Testis (tissue), 3 donors: ENCODE results near the gene DHRS4L2. TPM values are rescaled to one million over a fixed set of nuclear protein-coding genes. Genes with fewer than 3 reads are reported as not detected.
"Not testable (repeated sequence)": the region's sequence is repeated elsewhere in the genome, so short reads cannot be mapped to it uniquely, and the experiment has no call there.

ENCODE experiments used
- DNase-seq: peaks from one replicate; pipeline ENCODE4 v3.0.0-alpha.2; 2019
- H3K27ac ChIP-seq, 2 donors: fragments of 200-600 bp; sonication (generic); one replicate each; pipeline ENCODE4 v1.5.1; 2019
- H3K27me3 ChIP-seq: fragments of 200-600 bp; sonication (generic); one replicate; pipeline ENCODE4 v1.5.1; 2019
- H3K36me3 ChIP-seq: fragments of 200-600 bp; sonication (generic); one replicate; pipeline ENCODE4 v1.5.1; 2017; ENCODE audit warnings: low read depth; ENCODE audit errors: missing control alignments
- H3K4me1 ChIP-seq: fragments of 200-600 bp; sonication (generic); one replicate; pipeline ENCODE4 v1.5.1; 2019
- H3K4me3 ChIP-seq, 2 donors: fragments of 200-600 bp; sonication (generic); one replicate each; pipeline ENCODE4 v1.5.1; 2017 to 2019
- H3K9me3 ChIP-seq: fragments of 200-600 bp; sonication (generic); one replicate; pipeline ENCODE4 v1.5.1; 2017
- CTCF ChIP-seq, 3 experiments: fragments of 450-650 bp in 2 of 3; fragments of 200-600 bp in 1 of 3; sonication (generic) in 1 of 3; IDR thresholded peaks; one replicate each; pipeline ENCODE4 v1.5.1; 2016 to 2019; ENCODE audit warnings: antibody characterized with exemption in 3 of 3, mild to moderate bottlenecking in 2 of 3, moderate library complexity in 1 of 3
- POLR2A ChIP-seq: fragments of 450-650 bp; IDR thresholded peaks from one replicate; pipeline ENCODE4 v1.6.1; 2017; ENCODE audit warnings: antibody characterized with exemption, mild to moderate bottlenecking, moderate library complexity
- WGBS, 2 donors: methylation state at CpG; one replicate each; pipeline ENCODE4 v1.1.5; 2018; 5-methylcytosine and 5-hydroxymethylcytosine counted together
- intact Hi-C: fragments of 100-400 bp; cut with DNase I; formaldehyde crosslinking; loops from one replicate; pipeline ENCODE4 v1.15.1; 2023; ENCODE audit warnings: low total_unique reads
- polyA plus RNA-seq: library from polyadenylated mRNA; stranded (reverse); fragments of 350-450 nt; fragmentation: Illumina TruSeq; extraction: RNeasy Lipid Tissue Mini Kit (QIAGEN cat#74804); gene quantifications from one replicate; pipeline ENCODE4 v1.2.3, GENCODE V29; 2014; ENCODE audit warnings: low read depth, low replicate concordance; ENCODE audit not compliant: insufficient read depth
- total RNA-seq, 2 donors: library from RNA; depleted of rRNA; stranded (reverse); fragments of >200 nt; gene quantifications; one replicate each; pipeline ENCODE4 v1.2.3, GENCODE V29; 2016

The DHRS4L2 gene
- total and polyA plus RNA-seq, 3 donors from 2014 or later = 15.7 to 23.4 (median 22.4) TPM

DNA sequence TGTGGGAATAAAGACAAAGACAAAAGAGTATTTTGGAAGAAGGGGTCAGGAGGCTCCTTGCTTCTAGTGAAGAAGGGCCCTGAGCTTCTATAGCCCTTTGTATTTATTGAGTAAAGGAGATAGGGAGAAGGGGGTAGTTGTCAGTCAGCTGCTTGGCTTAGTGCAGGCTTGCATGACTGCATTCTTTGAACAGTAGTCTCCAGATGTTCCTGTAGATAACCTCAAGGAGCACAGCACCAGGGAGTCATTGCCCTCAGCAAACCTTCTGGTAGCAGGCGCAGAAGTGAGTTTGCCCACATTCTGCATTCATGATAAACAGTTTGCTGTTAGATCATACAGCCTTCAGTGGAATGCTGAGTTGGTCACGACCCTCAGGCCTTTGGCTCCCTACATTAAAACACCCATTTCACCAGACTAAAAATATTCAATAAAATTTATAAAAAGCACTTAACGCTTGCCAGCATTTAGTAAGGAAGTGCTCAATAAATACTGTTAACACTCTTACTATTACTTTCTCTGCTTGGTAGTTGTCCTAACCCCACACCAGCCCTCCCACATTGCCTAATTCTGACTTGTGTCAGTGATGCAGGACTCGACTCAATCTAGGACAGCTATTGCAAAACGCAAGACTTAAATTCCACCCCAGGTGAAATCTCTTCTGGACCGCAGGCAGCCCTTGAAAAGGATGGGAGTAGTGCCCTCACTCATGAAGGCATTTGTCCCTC, 38.2 kb upstream of the DHRS4L2 start:
- Histone ChIP-seq H3K27ac (no peak overlapping the region), H3K4me1 (peaks cover 14% of the 10 kb centered on the region), H3K27me3 (no peaks in the 10 kb centered on the region), H3K36me3 (no peaks in the 10 kb centered on the region), H3K9me3 (no peaks in the 10 kb centered on the region), H3K4me3 (no peak overlapping the region)
- no peak for DNase-seq
- intact Hi-C loops = no loop called here
- TF ChIP-seq CTCF (IDR thresholded peaks at IDR 0.05) = no peak
- TF ChIP-seq POLR2A = no peak
- WGBS, 2 donors = 79 to 88% methylated on average over 6 of the region's 6 CpGs

- DNase-seq, H3K27me3 ChIP-seq, intact Hi-C loops: not testable (repeated sequence)
Measured at GRCh38 chr14:23951136-23951466, 37.6 kb upstream of the DHRS4L2 start.

DNA sequence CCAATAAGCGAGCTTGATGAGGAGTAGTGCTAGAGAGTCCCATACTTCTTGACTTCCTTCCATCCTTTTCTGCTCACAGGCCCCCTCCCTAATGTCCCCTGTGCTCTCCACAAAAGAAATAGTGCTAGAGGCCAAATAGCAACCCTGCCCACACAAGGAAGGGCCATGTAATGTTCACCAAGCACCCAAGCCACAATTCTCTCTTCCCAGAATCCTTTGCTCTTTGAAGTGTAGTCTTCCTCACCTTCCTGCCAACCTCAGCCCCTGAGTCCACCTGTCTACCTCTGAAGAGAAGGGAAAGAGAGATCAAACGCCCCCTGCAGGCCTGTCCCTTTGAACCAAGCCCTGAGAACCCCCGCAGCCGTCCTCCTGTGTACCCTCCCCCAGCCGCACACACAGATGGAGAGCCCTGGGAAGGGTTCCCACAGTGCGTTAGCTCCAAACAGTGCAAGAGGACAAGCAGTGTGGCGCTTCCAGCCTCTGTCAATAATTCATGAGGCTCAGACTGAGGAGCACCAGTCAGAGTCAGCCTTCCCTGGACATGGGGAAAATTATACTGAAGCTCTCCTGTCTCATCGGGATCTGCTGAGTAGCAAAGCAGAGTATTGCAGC, 37.0 kb upstream of the DHRS4L2 start:
- Histone ChIP-seq H3K36me3 (no peaks in the 10 kb centered on the region), H3K27ac (peak overlapping the region in 1 of 2 donors; percentile 45), H3K4me3 (no peak overlapping the region), H3K4me1 (peaks cover 14% of the 10 kb centered on the region), H3K9me3 (no peaks in the 10 kb centered on the region), H3K27me3 (no peaks in the 10 kb centered on the region)
- intact Hi-C loops = no loop called here
- DNase-seq = peak; percentile 53
- WGBS, 2 donors = 46 to 54% methylated on average over 8 of the region's 8 CpGs
- TF ChIP-seq POLR2A (no peak), CTCF (IDR thresholded peaks at IDR 0.05) (no peak)

More at GRCh38 chr14:23951136-23951466, 37.6 kb upstream of the DHRS4L2 start:
- H3K27ac ChIP-seq, H3K9me3 ChIP-seq, H3K36me3 ChIP-seq, H3K4me3 ChIP-seq: not testable (repeated sequence)
- H3K4me1 ChIP-seq = peaks cover 14% of the 10 kb centered on the region
- WGBS, 2 donors = 56 to 85% methylated on average over 3 of the region's 3 CpGs

DNA sequence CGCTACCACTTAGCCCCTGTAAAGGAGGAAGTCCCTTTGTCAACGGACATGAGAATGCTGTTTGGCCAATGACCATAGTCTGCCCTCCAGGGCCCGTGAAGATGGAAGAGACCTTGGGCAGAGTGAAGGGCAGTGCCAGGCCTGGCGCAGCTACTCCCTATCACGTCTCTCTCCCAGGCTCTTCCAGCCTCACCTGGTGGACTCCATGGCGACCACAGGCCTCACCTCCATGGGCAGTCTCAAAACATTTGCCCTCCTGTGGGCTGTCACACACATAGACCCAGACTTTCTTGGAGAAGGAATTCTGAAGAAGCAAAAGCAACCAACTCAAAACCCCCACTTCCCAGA, 35.6 kb upstream of the DHRS4L2 start:
- peak overlapping the region; percentile 74 to 75 for H3K4me3 ChIP-seq
- peak overlapping the region; percentile 77 to 84 for H3K27ac ChIP-seq
- H3K9me3 ChIP-seq, H3K36me3 ChIP-seq, DNase-seq, intact Hi-C loops, H3K27me3 ChIP-seq: not testable (repeated sequence)
- 19 to 38% methylated on average over 3 to 6 of the region's 6 CpGs for WGBS, 2 donors
- peaks cover 14% of the 10 kb centered on the region for H3K4me1 ChIP-seq

DNA sequence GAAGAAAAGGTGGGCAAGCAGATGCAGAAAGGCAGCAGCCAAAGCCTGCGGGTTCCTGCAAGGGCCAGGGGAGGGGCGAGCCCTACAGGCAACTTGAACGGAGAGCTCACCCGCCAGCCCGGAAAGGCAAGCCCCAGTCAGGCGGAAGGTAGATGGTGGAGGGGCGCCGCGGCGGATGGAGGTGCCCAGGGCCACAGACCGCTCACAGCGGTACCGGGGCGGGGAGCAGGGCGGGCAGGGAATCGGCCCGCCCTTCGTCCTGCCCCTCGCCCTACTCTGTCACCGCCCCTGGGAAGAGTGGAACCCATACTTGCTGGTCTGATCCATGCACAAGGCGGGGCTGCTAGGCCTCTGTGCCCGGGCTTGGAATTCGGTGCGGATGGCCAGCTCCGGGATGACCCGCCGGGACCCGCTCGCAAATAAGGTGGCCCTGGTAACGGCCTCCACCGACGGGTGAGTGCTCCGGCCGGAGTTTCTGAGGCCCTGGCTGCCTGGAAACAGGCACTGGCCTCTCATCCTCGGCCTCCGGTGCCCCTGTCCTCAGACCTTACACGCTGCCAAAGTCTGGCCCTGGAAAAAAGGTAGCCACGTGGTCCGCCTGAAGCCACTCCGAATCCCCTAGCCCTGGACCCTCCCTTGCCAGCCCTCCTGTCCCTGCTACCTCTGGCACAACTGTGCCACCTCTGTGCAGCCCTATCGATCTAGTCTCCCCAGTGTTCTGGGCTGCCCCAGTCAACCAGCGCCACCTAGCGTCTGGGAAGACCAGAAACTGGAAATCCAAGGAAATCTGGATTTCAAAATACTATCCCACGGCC, 35.1 kb upstream of the DHRS4L2 start, which contains the start of gene DHRS4:
TSS of gene DHRS4 (plus strand) at position 307 of the 815 bp plus-strand sequence. CDS start at position 326, 19 bp downstream.
- no peaks in the 10 kb centered on the region for H3K27me3 ChIP-seq
- peak within 1 kb of the TSS; percentile 74 to 75 for H3K4me3 ChIP-seq
- H3K9me3 ChIP-seq = no peaks in the 10 kb centered on the region
- H3K4me1 ChIP-seq = peaks cover 14% of the 10 kb centered on the region
- H3K36me3 ChIP-seq = no peaks in the 10 kb centered on the region
- peak within 1 kb of the TSS; percentile 77 to 84 for H3K27ac ChIP-seq
- peak; percentile 88 for DNase-seq
- WGBS, 2 donors = 1% methylated on average over 29 to 41 of the region's 44 CpGs
- TF ChIP-seq POLR2A = no peak
- peak; percentile 70 to 92 (median 80) for TF ChIP-seq CTCF (IDR thresholded peaks at IDR 0.05)
- intact Hi-C loops = no loop called here

DNA sequence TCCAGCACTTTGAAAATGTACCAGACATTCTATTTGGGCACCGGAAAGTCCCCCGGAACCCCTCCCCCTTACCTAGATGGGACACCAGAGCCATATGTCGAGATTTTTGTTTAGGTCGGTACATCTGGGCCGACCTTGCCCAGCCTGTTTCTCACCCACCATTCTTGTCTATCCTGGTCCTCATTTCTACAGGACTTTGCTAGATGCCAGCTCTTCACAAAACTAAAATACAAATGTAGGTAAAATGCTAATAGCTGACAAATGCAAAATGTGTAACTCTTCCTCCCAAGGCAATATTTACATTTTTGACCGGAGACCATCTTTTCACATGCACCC, 34.5 kb upstream of the DHRS4L2 start:
- H3K27me3 ChIP-seq, DNase-seq, H3K9me3 ChIP-seq, intact Hi-C loops, H3K36me3 ChIP-seq: not testable (repeated sequence)
- Histone ChIP-seq H3K27ac (peak overlapping the region in 1 of 2 donors; percentile 84), H3K4me3 (peak overlapping the region; percentile 74 to 75), H3K4me1 (peaks cover 14% of the 10 kb centered on the region)
- 9 to 10% methylated on average over 6 of the region's 6 CpGs for WGBS, 2 donors

DNA sequence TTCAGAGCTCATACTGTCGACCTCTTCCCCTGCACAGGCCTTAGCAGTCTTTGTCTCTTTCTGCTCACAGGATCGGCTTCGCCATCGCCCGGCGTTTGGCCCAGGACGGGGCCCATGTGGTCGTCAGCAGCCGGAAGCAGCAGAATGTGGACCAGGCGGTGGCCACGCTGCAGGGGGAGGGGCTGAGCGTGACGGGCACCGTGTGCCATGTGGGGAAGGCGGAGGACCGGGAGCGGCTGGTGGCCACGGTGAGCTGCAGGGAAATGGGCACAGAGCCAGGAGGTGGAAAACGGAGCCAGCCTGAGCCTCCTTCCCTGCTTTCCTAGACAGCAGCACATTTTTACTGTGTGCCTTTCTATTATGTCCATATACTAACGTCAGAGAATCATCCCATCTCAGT, 33.8 kb upstream of the DHRS4L2 start:
- H3K4me1 ChIP-seq = peaks cover 14% of the 10 kb centered on the region
- DNase-seq, H3K36me3 ChIP-seq, H3K27me3 ChIP-seq, intact Hi-C loops, H3K9me3 ChIP-seq, H3K4me3 ChIP-seq, H3K27ac ChIP-seq: not testable (repeated sequence)
- WGBS, 2 donors = 33 to 44% methylated on average over 9 to 19 of the region's 20 CpGs

DNA sequence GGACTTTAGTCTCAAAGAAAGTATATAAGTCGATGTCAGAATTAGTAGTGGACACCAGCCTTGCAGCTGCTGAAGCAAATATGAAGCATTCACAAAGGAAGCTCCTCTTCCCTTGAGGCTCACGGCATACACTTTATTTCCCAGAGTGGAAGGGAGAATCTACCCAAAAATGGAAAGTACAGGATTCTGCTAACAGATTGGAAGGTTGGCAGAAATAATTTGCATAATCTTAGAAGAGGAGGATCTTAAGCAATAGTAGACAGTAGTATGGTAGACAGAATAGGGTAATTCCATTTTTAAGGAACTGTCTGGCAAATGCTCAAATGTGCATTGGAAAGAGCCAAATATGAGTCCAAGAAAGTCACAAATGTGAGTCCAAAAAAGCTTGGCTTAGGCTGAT, 32.9 kb upstream of the DHRS4L2 start:
- H3K36me3 ChIP-seq, H3K27me3 ChIP-seq, DNase-seq, H3K9me3 ChIP-seq, H3K4me3 ChIP-seq, H3K27ac ChIP-seq, intact Hi-C loops: not testable (repeated sequence)
- WGBS, 2 donors = 73 to 79% methylated on average over 2 of the region's 2 CpGs
- peaks cover 14% of the 10 kb centered on the region for H3K4me1 ChIP-seq
